Heart right ventricle (tissue), 16 donors: ENCODE data around the gene PDK3. TPM values are rescaled to one million over a fixed set of nuclear protein-coding genes. Genes with fewer than 3 reads are reported as not detected.

Source experiments
- ATAC-seq, 8 donors: fragments of 200-7000 bp; cut with Tn5 transposase; one replicate each; pipeline ENCODE4 v1.9.1; 2020; ENCODE audit warnings: mild to moderate bottlenecking in 8 of 8, moderate library complexity in 8 of 8, moderate number of reproducible peaks in 1 of 8
- DNase-seq, 2 donors: peaks; one replicate each; pipeline ENCODE4 v3.0.0-alpha.2; 2020
- H3K27ac ChIP-seq, 10 donors: fragments of 200-600 bp; sonication (generic) in 2 of 10; one replicate each; pipeline versions ENCODE4 v1.5.0 to v1.8.0; 2020 to 2022; ENCODE audit warnings: mild to moderate bottlenecking in 3 of 10
- H3K27me3 ChIP-seq, 7 donors: fragments of 200-600 bp; one replicate each; pipeline ENCODE4 v1.8.0; 2021 to 2022; ENCODE audit warnings: mild to moderate bottlenecking in 2 of 7
- H3K36me3 ChIP-seq, 9 donors: fragments of 200-600 bp; sonication (generic) in 1 of 9; one replicate each; pipeline versions ENCODE4 v1.5.0 to v1.8.0; 2020 to 2022; ENCODE audit warnings: mild to moderate bottlenecking in 2 of 9
- H3K4me1 ChIP-seq, 9 donors: fragments of 200-600 bp; sonication (generic) in 1 of 9; one replicate each; pipeline versions ENCODE4 v1.5.0 to v1.8.0; 2020 to 2022; ENCODE audit warnings: mild to moderate bottlenecking in 4 of 9
- H3K4me3 ChIP-seq, 10 donors: fragments of 200-600 bp; sonication (generic) in 2 of 10; one replicate each; pipeline versions ENCODE4 v1.5.0 to v1.8.0; 2020 to 2022; ENCODE audit warnings: mild to moderate bottlenecking in 7 of 10, moderate library complexity in 2 of 10
- H3K9me3 ChIP-seq, 11 donors: fragments of 200-600 bp in 10 of 11; sonication (generic) in 2 of 11; one replicate each; pipeline versions ENCODE4 v1.5.0 to v1.8.0; 2013 to 2022; ENCODE audit warnings: mild to moderate bottlenecking in 2 of 11, control low read depth in 1 of 11, moderate library complexity in 1 of 11
- WGBS, 2 donors: extraction: QIAGEN DNeasy Blood & Tissue Kit; methylation state at CpG; one replicate each; pipeline ENCODE4 v1.1.7; 2013; ENCODE audit warnings: inconsistent platforms in 1 of 2; 5-methylcytosine and 5-hydroxymethylcytosine counted together
- intact Hi-C, 10 donors: fragments of 100-400 bp; cut with DNase I; formaldehyde crosslinking; loops; one replicate each; pipeline versions ENCODE4 v1.11.1 to v1.14.2; 2022
- polyA plus RNA-seq, 2 donors: library from polyadenylated mRNA; stranded (reverse); fragments of 200-250 nt; gene quantifications; one replicate each; pipeline ENCODE4 v1.2.3, GENCODE V29; 2013
- total RNA-seq, 10 donors: library from RNA; stranded (reverse); fragmentation: NEBNext Ultra II Directional in 3 of 10; extraction: Animal tissue kit (Norgen Biotek cat#: 25700) in 3 of 10; gene quantifications; one replicate each; pipeline versions ENCODE4 v1.2.1 to v1.2.4, GENCODE V29; 2021 to 2023
- TF ChIP-seq, protein P1 (sequence below), 9 donors: fragments of 200-600 bp; sonication (generic) in 2 of 9; IDR thresholded peaks; one replicate each; pipeline versions ENCODE4 v1.5.0 to v1.8.0; 2021 to 2022; ENCODE audit warnings: antibody characterized with exemption in 9 of 9, mild to moderate bottlenecking in 5 of 9, moderate library complexity in 1 of 9
- donor health status: Arrhythmogenic right ventricular cardiomyopathy.
- donor health status: ischemic (EF 13 %, LVEDD 7.1; RV severe dilation, severe dysfunction).
- donor health status: healthy with polysubstance abuse.
- donor health status: DM: no; HTN: yes; CAD: no.
- donor health status: DM: no; HTN: no; CAD: no.
- donor health status: ischemic (EF 25% LVEDD 6.9; RV normal size, moderate dysfunction).
- donor health status: ischemic (EF 25% LVEDD 5.7; RV mildly dilated, moderate dysfunction).
- donor health status: healthy.
- donor health status: DM: yes; HTN: yes; CAD: no.
- donor health status: Ischemic cardiomyopathy.
- donor health status: ischemic (EF 35%, LVEDD 5.7; RV mildly dilated, moderate dysfunction).
- donor health status: nonischemic (EF 11% LVEDD 7.7; RV severe dilation, severe dysfunction).
- donor health status: DM: yes; HTN: yes; CAD: no.
- donor health status: PGD.
- donor health status: ischemic (EF 29% LVEDD 5.4; RV normal size, mild dysfunction).
- donor health status: nonischemic (EF 23%, LVEDD 6.1; RV moderate dilation, normal function).

Gene PDK3
- total and polyA plus RNA-seq, 12 donors: 1.8 to 18.4 (median 9.3) TPM

DNA sequence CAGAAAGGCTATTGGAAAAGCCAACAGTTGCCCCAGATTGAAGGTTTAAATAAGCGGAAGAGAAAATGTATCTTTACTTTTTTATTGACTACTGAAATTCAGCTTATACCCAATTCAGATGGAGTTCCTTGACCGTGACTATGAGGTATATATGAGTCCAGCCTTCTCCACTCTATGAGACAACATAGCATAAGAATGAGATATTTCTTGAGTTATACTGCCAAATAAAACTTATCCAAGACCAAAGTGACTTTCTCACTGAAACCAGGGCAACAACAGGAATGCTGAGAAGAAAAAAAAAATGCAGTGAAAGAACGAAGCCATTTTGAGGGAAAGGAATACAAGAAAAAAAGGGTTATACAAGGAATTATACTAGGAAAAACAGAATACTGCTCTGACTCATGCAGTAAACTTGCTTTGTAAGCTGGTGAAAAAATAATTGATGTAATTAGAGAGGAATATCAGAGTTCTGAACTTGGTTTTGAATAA lies 16.3 kb upstream of the PDK3 start:
- no peak overlapping the region for H3K27ac ChIP-seq
- DNase-seq (no peak), ATAC-seq (no peak)
- TF ChIP-seq, protein P1, sequence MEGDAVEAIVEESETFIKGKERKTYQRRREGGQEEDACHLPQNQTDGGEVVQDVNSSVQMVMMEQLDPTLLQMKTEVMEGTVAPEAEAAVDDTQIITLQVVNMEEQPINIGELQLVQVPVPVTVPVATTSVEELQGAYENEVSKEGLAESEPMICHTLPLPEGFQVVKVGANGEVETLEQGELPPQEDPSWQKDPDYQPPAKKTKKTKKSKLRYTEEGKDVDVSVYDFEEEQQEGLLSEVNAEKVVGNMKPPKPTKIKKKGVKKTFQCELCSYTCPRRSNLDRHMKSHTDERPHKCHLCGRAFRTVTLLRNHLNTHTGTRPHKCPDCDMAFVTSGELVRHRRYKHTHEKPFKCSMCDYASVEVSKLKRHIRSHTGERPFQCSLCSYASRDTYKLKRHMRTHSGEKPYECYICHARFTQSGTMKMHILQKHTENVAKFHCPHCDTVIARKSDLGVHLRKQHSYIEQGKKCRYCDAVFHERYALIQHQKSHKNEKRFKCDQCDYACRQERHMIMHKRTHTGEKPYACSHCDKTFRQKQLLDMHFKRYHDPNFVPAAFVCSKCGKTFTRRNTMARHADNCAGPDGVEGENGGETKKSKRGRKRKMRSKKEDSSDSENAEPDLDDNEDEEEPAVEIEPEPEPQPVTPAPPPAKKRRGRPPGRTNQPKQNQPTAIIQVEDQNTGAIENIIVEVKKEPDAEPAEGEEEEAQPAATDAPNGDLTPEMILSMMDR (IDR thresholded peaks at IDR 0.05): no peak
- H3K27me3 ChIP-seq: peaks cover 0 to 21% (median 0%) of the 10 kb centered on the region in 7 donors
- WGBS, 2 donors: 74 to 84% methylated on average over 3 of the region's 3 CpGs
- intact Hi-C loops: no loop called here
- no peak overlapping the region for H3K4me3 ChIP-seq
- H3K4me1 ChIP-seq: no peaks in the 10 kb centered on the region
- H3K36me3 ChIP-seq: no peaks in the 10 kb centered on the region
- H3K9me3 ChIP-seq: peaks cover 0 to 5% (median 0%) of the 10 kb centered on the region in 11 donors

DNA sequence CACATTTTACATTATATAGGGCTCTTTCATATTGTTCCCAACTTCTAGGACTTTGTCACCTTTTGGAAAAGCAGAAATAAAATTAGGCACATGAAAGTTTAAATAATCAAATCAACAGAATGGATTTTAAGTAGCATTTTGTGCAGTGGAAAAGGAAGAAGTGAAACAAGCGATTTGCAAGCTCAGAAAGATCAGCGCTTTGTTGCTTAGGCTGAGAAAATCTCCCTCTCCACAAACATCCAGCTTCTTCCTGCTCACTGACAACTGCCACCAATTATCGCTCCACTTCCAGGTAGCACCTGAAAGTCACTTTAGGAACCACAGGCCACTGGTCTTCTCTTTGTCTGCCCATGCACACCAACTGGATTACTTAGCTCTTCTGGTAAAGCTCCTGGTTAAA lies 2.0 kb upstream of the PDK3 start:
- TF ChIP-seq, protein P1 (IDR thresholded peaks at IDR 0.05): no peak
- Histone ChIP-seq H3K4me1 (peaks cover 0 to 21% (median 6%) of the 10 kb centered on the region in 9 donors), H3K27ac (no peak overlapping the region), H3K4me3 (no peak overlapping the region), H3K36me3 (no peaks in the 10 kb centered on the region), H3K9me3 (no peaks in the 10 kb centered on the region), H3K27me3 (peaks cover 0 to 8% (median 0%) of the 10 kb centered on the region in 7 donors)
- no peak for ATAC-seq
- intact Hi-C loops: no loop called here
- no peak for DNase-seq
- WGBS, 2 donors: 89 to 96% methylated on average over 3 of the region's 3 CpGs

DNA sequence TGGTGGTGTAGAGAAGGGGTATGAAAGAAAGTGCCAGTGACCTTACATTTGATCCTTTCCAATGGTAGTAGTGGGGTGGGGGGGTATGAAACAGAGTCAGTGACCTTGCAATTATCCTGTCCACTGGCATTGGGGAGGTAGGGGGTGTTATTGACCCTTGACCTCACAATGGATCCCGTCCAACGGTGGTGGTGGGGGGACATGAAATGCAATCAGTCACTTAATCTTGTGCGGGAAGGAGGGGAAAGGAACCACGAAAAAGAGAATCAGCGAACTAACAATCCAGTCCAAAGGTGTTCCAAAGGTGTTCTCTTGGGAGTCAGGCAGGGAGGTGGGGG lies 619 bp upstream of the PDK3 start:
- intact Hi-C loops: loop anchor here in 1 of 10 donors (2.0 kb wide), 1 partner anchor 14 kb away; no protein-coding TSS in a partner anchor
- H3K27ac ChIP-seq: peak overlapping the region in 8 of 10 donors; percentile 14 to 90 (median 67)
- DNase-seq: no peak
- H3K4me3 ChIP-seq: peak overlapping the region; percentile 55 to 86 (median 77)
- peak in 1 of 8 donors; percentile 7 for ATAC-seq
- H3K9me3 ChIP-seq: no peaks in the 10 kb centered on the region
- WGBS, 2 donors: 10 to 13% methylated on average over 5 of the region's 5 CpGs
- peaks cover 0 to 8% (median 0%) of the 10 kb centered on the region in 7 donors for H3K27me3 ChIP-seq
- H3K4me1 ChIP-seq: peaks cover 0 to 23% (median 6%) of the 10 kb centered on the region in 9 donors
- no peaks in the 10 kb centered on the region for H3K36me3 ChIP-seq
- TF ChIP-seq, protein P1 (IDR thresholded peaks at IDR 0.05): no peak

GRCh38 chrX:24465532-24465865 lies 413 bp downstream of the PDK3 start:
- no peak for ATAC-seq
- no peaks in the 10 kb centered on the region for H3K36me3 ChIP-seq
- TF ChIP-seq, protein P1 (IDR thresholded peaks at IDR 0.05): no peak
- intact Hi-C loops: loop anchor here in 1 of 10 donors (2.0 kb wide), 1 partner anchor 13 kb away; no protein-coding TSS in a partner anchor
- DNase-seq: no peak
- peak overlapping the region in 9 of 10 donors; percentile 40 to 90 (median 68) for H3K27ac ChIP-seq
- peaks cover 0 to 3% (median 0%) of the 10 kb centered on the region in 7 donors for H3K27me3 ChIP-seq
- 1% methylated on average over 19 to 25 of the region's 25 CpGs for WGBS, 2 donors
- H3K4me1 ChIP-seq: peaks cover 0 to 23% (median 6%) of the 10 kb centered on the region in 9 donors
- no peaks in the 10 kb centered on the region for H3K9me3 ChIP-seq
- H3K4me3 ChIP-seq: peak overlapping the region; percentile 55 to 86 (median 77)
